ENCODE data around the gene FGG. TPM values are rescaled to one million over a fixed set of nuclear protein-coding genes. Genes with fewer than 3 reads are reported as not detected.

Gene FGG
- total RNA-seq, result not detected

DNA sequence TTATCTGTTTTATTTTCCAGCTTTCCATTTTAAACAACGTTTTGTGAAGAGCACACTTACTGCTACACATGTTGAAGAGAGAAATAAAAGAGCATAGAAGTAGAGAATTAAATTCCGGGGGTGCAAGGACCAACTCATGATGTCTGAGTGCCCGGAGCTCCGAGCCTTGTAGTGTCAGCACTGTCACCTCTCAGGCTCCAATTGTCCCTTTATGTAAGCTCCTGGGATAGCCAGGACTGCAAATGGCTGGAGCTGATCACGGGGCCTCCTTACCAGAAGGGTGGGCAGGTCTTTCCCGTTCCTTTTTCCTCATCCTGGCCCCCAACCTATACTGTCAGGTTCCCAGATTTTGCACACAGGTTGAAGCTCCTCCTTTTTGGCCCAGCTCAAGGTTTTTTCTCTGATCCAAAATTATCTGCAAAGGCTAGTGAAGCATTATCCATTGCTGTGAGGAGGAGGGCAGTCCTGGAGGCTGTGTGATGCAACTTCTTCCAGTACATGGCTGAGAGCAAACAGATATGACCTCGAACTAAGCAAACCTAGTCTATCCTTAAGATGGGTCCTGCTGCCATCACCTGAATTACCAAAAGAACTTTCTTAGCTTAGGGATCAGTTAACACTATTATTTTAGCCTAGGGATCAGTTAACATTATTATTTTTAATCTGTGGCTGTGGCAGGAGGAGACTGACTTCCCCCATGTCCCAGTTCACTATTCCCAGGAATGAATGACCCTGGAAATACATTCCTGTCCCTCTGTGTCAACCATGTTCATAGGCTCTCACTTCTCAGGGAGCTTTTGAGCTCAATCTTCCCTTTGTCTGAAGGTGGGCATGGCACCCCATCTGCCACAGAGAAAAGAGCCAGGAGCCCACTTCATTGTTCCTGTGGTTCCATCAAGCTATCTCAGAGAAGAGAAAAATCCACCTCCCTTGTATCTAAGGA is at the start of gene FGG:
TSS of gene FGG (minus strand) at position 185 of the 943 bp plus-strand sequence. CDS start at position 138, 47 bp downstream.
- DNase-seq (ENCODE audit: low spot score), result no peak
- no peaks in the 10 kb centered on the region for H3K9me3 Mint-ChIP-seq

DNA sequence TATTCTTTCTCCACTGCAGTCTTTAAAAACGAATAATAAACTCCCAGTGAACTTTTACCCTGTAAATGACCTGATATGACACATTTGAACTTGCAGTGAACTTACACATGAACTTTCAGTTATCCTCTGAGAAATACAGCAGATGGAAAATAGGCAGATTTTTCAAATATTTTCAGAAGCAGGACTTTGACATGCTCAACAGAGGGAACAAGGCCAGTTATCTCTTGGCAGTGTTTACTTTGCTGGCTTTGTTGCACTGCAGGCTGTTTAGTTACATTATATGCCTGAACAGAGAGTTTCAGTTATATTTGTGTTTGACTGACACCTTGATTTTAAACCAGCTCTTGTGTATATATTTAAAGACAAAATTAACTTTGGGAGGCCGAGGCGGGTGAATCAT is 47.6 kb upstream of the FGG start:
- ATAC-seq, result no peak
- H3K27me3 Mint-ChIP-seq, result no peaks in the 10 kb centered on the region
- H3K4me3 Mint-ChIP-seq, result no peak overlapping the region
- H3K4me1 Mint-ChIP-seq (ENCODE audit: low read depth in 2 of 2), result no peaks in the 10 kb centered on the region
- H3K9me3 Mint-ChIP-seq, result no peaks in the 10 kb centered on the region
- no peaks in the 10 kb centered on the region for H3K36me3 Mint-ChIP-seq
- no peak overlapping the region for H3K27ac Mint-ChIP-seq
- DNase-seq (ENCODE audit: low spot score), result no peak

More for the DNA sequence above, at the start of gene FGG:
- Mint-ChIP-seq H3K4me3 (no peak within 1 kb of the TSS), H3K27me3 (peaks cover 7 to 20% of the 10 kb centered on the region in 2 donors), H3K27ac (no peak within 1 kb of the TSS), H3K36me3 (no peaks in the 10 kb centered on the region), H3K4me1 (ENCODE audit: low read depth in 2 of 2) (peaks cover 6 to 10% of the 10 kb centered on the region in 2 donors)
- ATAC-seq, result no peak

- no peaks in the 10 kb centered on the region for H3K4me1 Mint-ChIP-seq (ENCODE audit: low read depth in 2 of 2)
- DNase-seq (ENCODE audit: low spot score), result no peak
- H3K27ac Mint-ChIP-seq, result no peak overlapping the region
- no peaks in the 10 kb centered on the region for H3K36me3 Mint-ChIP-seq
- H3K4me3 Mint-ChIP-seq, result no peak overlapping the region
- ATAC-seq, result no peak
- no peaks in the 10 kb centered on the region for H3K9me3 Mint-ChIP-seq
- no peaks in the 10 kb centered on the region for H3K27me3 Mint-ChIP-seq
These were observed 46.4 kb upstream of the FGG start for GRCh38 chr4:154658680-154659405.

DNA sequence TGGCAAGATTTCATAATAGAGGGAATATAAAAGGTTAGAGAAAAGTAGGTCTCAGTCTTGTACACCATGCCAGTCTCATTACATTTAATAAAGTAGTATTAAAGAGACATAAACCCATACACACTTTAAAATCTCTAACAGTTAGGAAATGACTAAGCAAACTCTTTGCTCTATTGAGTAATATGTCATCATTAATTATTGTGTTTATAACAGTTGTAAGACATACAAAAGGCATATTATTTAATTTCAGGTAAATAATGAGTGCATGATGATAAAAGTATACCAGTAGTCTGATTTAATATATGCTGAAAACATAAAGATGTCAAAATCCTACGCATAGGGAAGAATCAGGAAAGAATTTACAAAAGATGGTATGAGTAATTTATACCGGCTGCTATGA is 31.0 kb upstream of the FGG start:
- H3K27ac Mint-ChIP-seq, result no peak overlapping the region
- no peak for DNase-seq (ENCODE audit: low spot score)

GRCh38 chr4:154642373-154643009 is 30.0 kb upstream of the FGG start:
- no peak for DNase-seq (ENCODE audit: low spot score)
- Mint-ChIP-seq H3K27ac (no peak overlapping the region), H3K4me3 (no peak overlapping the region), H3K36me3 (no peaks in the 10 kb centered on the region), H3K9me3 (no peaks in the 10 kb centered on the region), H3K27me3 (peaks cover 13 to 23% of the 10 kb centered on the region in 2 donors), H3K4me1 (ENCODE audit: low read depth in 2 of 2) (no peaks in the 10 kb centered on the region)
- no peak for ATAC-seq

More for the DNA sequence above, 31.0 kb upstream of the FGG start:
- H3K9me3 Mint-ChIP-seq, result no peaks in the 10 kb centered on the region
- peaks cover 10 to 24% of the 10 kb centered on the region in 2 donors for H3K27me3 Mint-ChIP-seq
- H3K4me1 Mint-ChIP-seq (ENCODE audit: low read depth in 2 of 2), result no peaks in the 10 kb centered on the region
- no peak overlapping the region for H3K4me3 Mint-ChIP-seq
- no peak for ATAC-seq
- H3K36me3 Mint-ChIP-seq, result no peaks in the 10 kb centered on the region

DNA sequence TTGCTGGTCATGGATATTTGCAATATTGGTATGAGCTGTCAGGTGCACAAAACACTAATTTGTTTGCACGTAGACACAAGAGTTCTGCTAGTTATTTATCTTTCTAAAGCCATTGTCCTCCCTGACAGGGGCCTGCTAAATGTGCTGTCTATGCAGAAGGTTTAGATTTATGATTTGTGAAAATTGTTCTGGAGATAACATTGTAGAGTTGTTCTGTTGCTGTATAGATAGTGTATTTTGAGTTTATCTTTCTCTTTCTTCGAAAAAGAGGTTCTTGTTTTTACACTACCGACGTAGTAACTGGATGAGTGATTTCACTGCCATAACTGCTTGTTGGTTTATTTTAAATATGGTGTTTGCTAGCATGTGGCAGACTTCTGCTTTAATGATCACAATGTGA is 28.5 kb upstream of the FGG start:
- Mint-ChIP-seq H3K27ac (no peak overlapping the region), H3K36me3 (no peaks in the 10 kb centered on the region)

GRCh38 chr4:154634058-154634457 is 21.6 kb upstream of the FGG start:
- Mint-ChIP-seq H3K4me3 (no peak overlapping the region), H3K4me1 (ENCODE audit: low read depth in 2 of 2) (no peaks in the 10 kb centered on the region), H3K27ac (no peak overlapping the region), H3K9me3 (peaks cover 4% of the 10 kb centered on the region), H3K36me3 (no peaks in the 10 kb centered on the region), H3K27me3 (peaks cover 12 to 24% of the 10 kb centered on the region in 2 donors)
- DNase-seq (ENCODE audit: low spot score) (no peak), ATAC-seq (no peak)

More for the DNA sequence above, 28.5 kb upstream of the FGG start:
- peaks cover 15 to 23% of the 10 kb centered on the region in 2 donors for H3K27me3 Mint-ChIP-seq
- DNase-seq (ENCODE audit: low spot score) (no peak), ATAC-seq (no peak)
- H3K4me3 Mint-ChIP-seq, result no peak overlapping the region
- no peaks in the 10 kb centered on the region for H3K4me1 Mint-ChIP-seq (ENCODE audit: low read depth in 2 of 2)
- peaks cover 4% of the 10 kb centered on the region for H3K9me3 Mint-ChIP-seq

GRCh38 chr4:154631828-154632227 is 19.4 kb upstream of the FGG start:
- H3K36me3 Mint-ChIP-seq, result no peaks in the 10 kb centered on the region
- H3K4me1 Mint-ChIP-seq (ENCODE audit: low read depth in 2 of 2), result no peaks in the 10 kb centered on the region
- no peak for ATAC-seq

DNA sequence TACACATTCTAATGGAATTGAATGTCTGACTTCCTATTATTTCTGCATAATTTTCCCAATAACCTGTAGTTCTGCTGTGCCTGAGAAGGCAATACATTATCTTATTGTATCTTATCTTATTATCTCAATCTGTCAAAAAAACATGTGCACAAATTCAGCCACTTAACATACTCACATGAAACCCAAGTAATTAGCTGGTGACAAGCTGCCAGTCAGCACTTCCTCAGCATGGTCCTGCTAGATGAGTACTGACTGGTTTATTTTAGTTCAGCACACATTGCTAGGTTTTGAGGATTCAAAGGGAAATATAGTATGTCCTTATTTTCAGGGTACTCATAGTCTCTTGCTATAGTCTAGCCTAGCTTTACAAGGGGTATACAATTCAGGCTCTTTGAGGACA is 17.9 kb upstream of the FGG start:
- no peak for ATAC-seq
- no peaks in the 10 kb centered on the region for H3K36me3 Mint-ChIP-seq
- H3K27ac Mint-ChIP-seq, result no peak overlapping the region
- H3K4me3 Mint-ChIP-seq, result no peak overlapping the region
- no peaks in the 10 kb centered on the region for H3K4me1 Mint-ChIP-seq (ENCODE audit: low read depth in 2 of 2)
- no peaks in the 10 kb centered on the region for H3K9me3 Mint-ChIP-seq
- DNase-seq (ENCODE audit: low spot score), result no peak
- peaks cover 11 to 19% of the 10 kb centered on the region in 2 donors for H3K27me3 Mint-ChIP-seq

More at GRCh38 chr4:154631828-154632227, 19.4 kb upstream of the FGG start:
- H3K4me3 Mint-ChIP-seq, result no peak overlapping the region
- H3K27ac Mint-ChIP-seq, result no peak overlapping the region
- DNase-seq (ENCODE audit: low spot score), result no peak
- H3K27me3 Mint-ChIP-seq, result peaks cover 0 to 17% of the 10 kb centered on the region in 2 donors
- peaks cover 4% of the 10 kb centered on the region for H3K9me3 Mint-ChIP-seq

- Mint-ChIP-seq H3K27ac (no peak overlapping the region), H3K9me3 (no peaks in the 10 kb centered on the region), H3K4me1 (ENCODE audit: low read depth in 2 of 2) (no peaks in the 10 kb centered on the region), H3K36me3 (no peaks in the 10 kb centered on the region), H3K4me3 (no peak overlapping the region), H3K27me3 (peaks cover 15 to 20% of the 10 kb centered on the region in 2 donors)
- DNase-seq (ENCODE audit: low spot score) (no peak), ATAC-seq (peak; percentile 67 to 81)
These were observed 14.5 kb upstream of the FGG start for GRCh38 chr4:154626793-154627484.

DNA sequence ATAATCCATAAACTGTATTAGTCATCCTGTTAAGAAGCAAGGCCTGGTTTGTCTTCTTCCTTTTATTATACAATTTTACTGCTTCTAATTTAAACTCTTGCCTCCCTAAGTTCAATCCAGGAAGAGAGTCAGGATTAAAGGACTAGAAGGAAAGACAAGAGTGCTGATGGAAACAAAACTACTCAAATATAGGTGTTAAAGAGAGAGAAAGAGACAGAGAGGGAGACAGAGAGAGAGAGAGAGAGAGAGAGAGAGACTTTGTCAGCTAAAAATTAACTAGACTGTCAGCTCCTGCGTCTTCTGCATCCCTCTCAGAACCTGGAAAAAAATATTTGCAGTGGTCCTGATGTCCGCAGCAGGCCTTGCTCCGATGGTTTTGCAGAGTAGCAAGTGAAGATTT is 13.5 kb upstream of the FGG start:
- Mint-ChIP-seq H3K9me3 (no peaks in the 10 kb centered on the region), H3K4me3 (no peak overlapping the region), H3K36me3 (no peaks in the 10 kb centered on the region), H3K4me1 (ENCODE audit: low read depth in 2 of 2) (no peaks in the 10 kb centered on the region), H3K27me3 (peaks cover 21 to 22% of the 10 kb centered on the region in 2 donors), H3K27ac (no peak overlapping the region)
- no peak for ATAC-seq
- DNase-seq (ENCODE audit: low spot score), result no peak

- no peak overlapping the region for H3K4me3 Mint-ChIP-seq
These were observed 11.5 kb upstream of the FGG start for GRCh38 chr4:154623995-154624394.

DNA sequence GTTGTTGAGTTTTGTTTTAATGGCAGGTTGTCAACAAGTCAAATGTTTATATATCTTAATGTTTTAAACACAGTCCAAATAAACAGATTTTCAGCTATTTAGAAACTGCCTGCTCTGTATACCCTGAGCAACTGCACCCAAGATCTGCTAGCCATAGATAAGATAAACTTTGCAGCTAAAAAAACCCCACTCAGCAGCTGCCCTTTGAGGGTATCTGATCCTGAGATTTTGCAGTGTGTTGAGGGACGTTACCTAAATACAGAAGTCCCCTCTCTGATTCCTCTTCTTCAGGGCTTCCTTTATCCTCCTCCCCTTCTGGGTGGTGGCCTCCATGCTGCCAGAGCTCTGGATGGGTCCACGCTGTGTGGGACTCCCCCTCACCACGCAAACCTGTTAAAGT is 11.0 kb upstream of the FGG start:
- DNase-seq (ENCODE audit: low spot score) (no peak), ATAC-seq (no peak)
- H3K27me3 Mint-ChIP-seq, result peaks cover 15 to 21% of the 10 kb centered on the region in 2 donors
- no peak overlapping the region for H3K4me3 Mint-ChIP-seq
- no peaks in the 10 kb centered on the region for H3K36me3 Mint-ChIP-seq
- H3K4me1 Mint-ChIP-seq (ENCODE audit: low read depth in 2 of 2), result no peaks in the 10 kb centered on the region
- H3K27ac Mint-ChIP-seq, result no peak overlapping the region
- H3K9me3 Mint-ChIP-seq, result no peaks in the 10 kb centered on the region

More at GRCh38 chr4:154623995-154624394, 11.5 kb upstream of the FGG start:
- Mint-ChIP-seq H3K4me1 (ENCODE audit: low read depth in 2 of 2) (no peaks in the 10 kb centered on the region), H3K36me3 (no peaks in the 10 kb centered on the region), H3K9me3 (no peaks in the 10 kb centered on the region), H3K27me3 (peaks cover 15 to 21% of the 10 kb centered on the region in 2 donors), H3K27ac (no peak overlapping the region)
- DNase-seq (ENCODE audit: low spot score), result no peak
- no peak for ATAC-seq

Data from natural killer cell treated with Interleukin-12 subunit alpha and Interleukin-12 subunit beta and Interleukin-15 and Interleukin-18, amount 100 ng/mL, for 72 hours (primary cell).